NCI-H774 (cell line): ENCODE data around the gene SS18.
"Not testable (repeated sequence)": the region's sequence is repeated elsewhere in the genome, so short reads cannot be mapped to it uniquely, and the experiment has no call there.

Experiments
- DNase-seq: peaks from one replicate; lab custom pipeline; 2025; lab: John Stamatoyannopoulos, UW

SS18 gene

DNA sequence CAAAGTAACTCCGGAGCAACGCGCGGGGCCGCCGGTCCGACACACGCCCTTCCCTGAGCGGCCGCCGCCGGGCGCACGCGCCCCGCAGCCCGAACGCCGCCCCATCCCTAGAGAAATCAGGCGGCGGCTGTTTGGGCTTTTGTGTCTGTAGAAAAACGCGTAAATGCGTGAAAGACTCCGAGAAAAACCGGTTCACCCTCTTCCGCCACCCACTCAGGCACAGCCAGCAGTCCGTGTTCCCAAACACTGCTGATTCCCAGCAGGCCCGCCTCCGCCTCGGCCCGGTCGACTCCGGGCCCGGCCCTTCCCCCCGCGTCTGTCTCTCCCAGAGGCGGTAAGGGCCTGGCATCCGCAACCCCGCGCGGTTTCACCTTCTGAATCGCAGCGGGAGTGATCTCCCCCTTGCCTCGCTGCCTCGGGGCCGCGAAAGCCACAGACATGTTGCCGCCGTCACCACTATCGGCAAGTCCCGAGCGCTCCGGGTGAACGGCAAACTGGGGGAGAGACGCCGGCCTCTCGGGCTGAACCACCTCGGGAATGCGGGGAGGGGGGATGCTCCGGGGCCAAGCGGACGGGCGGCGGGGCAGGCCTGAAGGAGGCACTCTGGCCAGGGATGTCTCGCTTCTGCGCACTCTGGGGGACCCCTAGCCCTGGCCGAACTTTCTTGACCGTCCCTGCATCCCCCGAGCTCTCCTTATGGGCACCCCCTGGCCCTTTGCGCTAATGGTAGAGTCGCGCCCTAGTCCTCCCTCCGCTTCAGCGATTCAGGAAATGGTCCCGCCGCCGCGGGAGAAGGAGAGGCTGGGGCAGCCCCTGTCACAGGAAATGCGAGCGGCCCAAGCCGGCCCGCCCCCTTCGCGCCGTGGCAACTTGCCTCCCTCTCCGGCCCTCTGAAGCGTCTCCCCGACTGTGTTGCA, at the start of gene SS18:
TSS of gene SS18 (minus strand) at position 484 of the 917 bp plus-strand sequence. CDS start at position 440, 44 bp downstream.
- peak; percentile 84 for DNase-seq

DNA sequence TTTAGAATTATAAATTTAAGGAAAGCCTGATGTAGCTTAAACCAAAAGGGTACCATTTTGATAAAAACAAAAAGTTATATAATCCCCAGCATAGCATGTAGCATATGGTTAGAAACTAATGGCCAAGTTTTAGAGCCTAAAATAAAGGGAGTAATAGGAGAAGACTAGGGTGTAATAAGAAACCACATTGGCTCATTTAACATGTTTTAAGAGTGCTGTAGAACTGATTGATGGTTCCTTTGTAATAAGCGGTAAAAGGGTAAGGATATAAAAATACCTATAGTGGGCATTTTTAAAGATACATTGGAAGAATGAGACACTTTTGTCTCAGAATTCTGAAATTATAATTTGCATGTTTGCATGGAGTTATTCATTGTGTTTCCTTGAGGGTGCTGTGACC, 45.1 kb upstream of the SS18 start:
- no peak for DNase-seq

DNA sequence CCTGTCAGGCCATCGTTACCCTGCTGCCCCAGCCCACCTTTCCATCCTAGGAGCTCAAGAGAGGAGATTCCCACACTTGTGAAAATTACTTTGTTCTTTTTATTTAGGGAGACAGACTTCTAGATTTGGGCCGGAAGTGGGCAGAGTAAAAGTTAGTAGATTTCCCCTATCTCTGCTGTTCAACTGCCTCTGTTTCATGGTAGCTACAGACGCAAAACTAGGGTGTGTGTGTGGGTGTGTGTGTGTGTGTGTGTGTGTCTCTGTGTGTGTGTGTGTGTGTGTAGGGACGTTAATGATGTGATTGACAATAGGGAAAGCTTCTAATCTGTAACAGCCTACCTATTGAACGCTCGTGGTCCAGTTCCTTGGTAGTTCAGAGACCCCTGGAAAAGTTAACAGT, 43.7 kb upstream of the SS18 start:
- no peak for DNase-seq

DNA sequence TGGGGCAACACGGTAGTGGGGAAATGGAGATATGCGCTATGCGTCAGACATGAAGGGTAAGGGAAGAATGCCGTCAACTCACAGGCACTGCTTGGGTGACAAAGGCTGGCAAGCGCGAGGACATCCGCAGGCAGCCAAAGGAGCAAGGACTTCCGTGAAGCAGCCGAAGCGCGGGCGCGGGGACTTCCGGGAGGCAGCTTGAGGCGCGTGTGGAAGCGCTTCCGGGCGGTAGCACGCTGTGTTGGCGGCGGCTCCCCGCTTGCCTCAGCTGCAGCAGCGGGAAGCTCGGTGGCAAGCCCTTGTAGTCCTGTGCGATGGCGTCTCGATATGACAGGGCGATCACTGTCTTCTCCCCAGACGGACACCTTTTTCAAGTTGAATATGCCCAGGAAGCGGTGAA, 43.2 kb upstream of the SS18 start, which contains the start of gene PSMA8:
TSS of gene PSMA8 (plus strand) at position 218 of the 400 bp plus-strand sequence. CDS start at position 315, 97 bp downstream.
- no peak for DNase-seq

- DNase-seq: not testable (repeated sequence)
Observed at GRCh38 chr18:26128192-26128591, 37.8 kb upstream of the SS18 start.

DNA sequence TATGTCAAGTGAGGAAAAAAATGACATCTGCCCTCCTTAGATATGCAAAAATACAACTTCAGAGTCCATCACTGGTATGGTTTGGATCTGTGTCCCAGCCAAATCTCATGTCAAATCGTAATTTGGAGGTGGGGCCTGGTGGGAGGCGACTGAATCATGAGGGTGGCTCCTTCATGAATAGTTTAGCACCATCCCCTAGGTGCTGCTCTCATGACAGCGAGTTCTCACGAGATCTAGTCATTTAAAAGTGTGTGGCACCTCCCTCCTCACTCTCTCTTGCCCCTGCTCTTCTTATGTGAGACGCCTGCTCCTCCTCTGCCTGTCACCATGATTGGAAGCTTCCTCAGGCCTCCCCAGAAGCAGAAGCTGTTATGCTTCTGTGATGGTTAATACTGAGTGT, 37.4 kb upstream of the SS18 start:
- no peak for DNase-seq

GRCh38 chr18:26121994-26122393, 31.6 kb upstream of the SS18 start:
- DNase-seq: not testable (repeated sequence)

DNA sequence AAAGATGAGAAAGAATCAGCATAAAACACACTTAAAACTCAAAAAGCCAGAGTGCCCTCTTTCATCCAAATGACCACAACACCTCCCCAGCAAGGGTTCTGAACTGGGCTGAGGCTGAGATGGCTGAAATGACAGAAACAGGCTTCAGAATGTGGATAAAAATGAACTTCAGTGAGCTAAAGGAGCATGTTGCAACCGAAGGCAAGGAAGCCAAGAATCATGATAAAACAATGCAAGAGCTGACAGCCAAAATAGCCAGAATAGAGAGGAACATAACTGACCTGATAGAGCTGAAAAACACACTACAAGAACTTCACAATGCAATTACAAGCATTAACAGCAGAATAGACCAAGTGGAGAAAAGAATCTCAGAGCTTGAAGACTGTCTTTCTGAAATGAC, 31.1 kb upstream of the SS18 start:
- DNase-seq: no peak

DNA sequence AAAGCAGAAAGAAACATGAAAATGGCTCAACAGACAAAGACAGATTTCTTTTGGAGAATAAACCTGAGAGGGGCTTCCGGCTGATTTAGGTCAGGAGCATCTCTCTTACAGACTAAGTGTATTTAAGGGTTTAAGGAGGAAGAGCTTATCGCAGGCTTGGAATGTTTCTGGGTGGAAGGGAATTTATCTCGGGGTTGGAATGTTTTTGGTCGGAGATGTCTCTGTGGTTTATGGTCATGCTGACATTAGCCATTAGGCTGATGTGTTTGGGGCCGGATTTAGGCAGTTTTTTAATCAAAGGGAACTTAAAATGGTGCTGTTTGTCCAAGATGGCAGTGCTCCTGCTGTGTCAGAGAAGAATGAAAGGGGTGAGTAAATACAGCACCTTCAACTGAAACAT, 28.8 kb upstream of the SS18 start:
- no peak for DNase-seq

GRCh38 chr18:26104035-26104434, 13.6 kb upstream of the SS18 start:
- no peak for DNase-seq

GRCh38 chr18:26103579-26103978, 13.2 kb upstream of the SS18 start:
- no peak for DNase-seq

- DNase-seq: no peak
Observed at GRCh38 chr18:26097563-26097962, 7.2 kb upstream of the SS18 start.

GRCh38 chr18:26096852-26097251, 6.4 kb upstream of the SS18 start:
- no peak for DNase-seq

DNA sequence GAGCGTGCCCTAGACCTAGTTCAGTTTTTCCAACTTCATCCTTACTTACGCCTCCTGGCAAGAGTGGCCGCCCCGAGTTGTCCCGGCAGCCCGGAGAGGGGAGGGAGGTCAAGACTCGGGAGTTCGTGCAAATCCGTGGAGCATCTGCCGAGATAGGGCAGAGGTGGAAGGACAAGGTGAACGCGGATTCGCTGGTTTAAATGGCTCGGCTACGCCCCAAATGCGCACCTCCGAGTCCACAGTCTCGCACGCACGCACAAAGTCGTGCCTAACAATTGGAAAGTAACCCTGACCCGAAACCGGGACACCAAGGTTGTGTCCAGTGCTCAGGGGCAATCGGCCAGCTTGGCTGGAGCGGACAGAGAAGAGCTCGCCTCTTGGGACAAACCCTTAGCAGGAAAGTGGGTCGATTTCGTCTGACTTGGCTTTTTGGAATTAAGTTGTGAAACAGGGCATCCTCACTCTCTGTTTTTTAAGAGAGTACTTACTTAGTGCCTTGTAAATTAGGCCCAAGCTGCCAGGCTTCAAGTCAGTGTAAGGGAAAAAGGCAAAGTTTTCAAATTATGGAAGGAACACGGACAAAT, 726 bp upstream of the SS18 start:
- peak; percentile 64 for DNase-seq

DNA sequence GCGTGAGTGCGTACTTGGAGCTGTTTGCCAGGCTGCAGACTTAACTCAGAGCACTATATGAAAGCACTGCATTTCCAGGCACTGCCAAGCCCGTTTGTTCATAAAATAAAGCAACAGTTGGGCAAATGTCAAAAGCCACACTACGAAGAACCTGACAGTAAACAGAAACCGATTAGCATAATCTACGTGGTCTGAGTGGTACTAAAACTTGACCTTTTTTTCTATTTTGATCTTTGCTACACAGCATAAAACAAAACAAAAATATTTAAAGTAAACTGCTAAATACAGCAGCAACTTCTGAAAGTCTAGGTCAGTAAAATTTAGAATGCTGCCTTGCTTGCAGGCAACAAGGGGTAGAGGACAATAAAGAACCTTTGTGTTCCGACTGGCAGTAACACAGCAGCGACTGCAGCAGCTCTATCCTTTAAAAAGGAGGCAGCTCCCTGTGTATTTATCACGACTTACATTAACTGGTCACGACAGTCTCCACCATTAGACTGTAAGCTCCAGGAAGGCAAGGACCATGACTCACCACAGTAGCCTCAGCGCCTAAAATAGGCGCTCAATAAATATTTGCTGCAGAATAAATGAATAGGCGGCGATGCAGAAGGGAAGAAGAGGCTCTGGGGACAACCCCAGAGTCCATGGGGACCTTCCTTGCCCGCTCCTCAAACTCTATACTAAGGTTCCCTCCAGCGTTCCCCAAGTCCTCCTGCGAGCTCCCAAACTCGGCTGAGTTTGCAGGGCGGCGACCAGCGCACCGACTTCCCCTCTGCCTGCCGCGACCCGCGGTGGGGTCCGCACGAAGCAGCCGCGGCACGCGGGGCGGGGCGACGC, 902 bp downstream of the SS18 start:
- DNase-seq: no peak

GRCh38 chr18:26088487-26088886, 1.9 kb downstream of the SS18 start:
- no peak for DNase-seq

GRCh38 chr18:26086959-26087358, 3.5 kb downstream of the SS18 start:
- DNase-seq: no peak

- no peak for DNase-seq
Observed at GRCh38 chr18:26085056-26085455, 5.4 kb downstream of the SS18 start.

GRCh38 chr18:26083099-26083498, 7.3 kb downstream of the SS18 start:
- no peak for DNase-seq

DNA sequence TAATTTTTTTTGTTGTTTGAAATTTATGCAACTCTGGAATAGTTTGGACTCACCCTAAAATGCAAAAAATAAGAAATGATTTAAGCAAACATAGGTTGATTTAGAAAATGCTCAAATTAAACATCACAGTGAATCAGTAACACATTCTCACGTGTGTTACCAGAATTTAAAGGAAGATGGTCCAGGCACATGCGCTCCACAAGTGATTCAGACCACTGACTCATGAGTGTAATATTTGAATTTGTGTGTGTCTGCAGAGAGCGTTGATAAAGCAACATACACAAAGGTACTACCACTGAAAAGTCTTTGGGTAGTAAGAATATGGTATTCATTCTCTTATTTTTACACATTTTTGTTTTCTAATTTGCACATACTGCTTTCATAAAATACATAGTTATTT, 7.9 kb downstream of the SS18 start:
- DNase-seq: no peak

GRCh38 chr18:26074246-26074645, 16.2 kb downstream of the SS18 start:
- no peak for DNase-seq

DNA sequence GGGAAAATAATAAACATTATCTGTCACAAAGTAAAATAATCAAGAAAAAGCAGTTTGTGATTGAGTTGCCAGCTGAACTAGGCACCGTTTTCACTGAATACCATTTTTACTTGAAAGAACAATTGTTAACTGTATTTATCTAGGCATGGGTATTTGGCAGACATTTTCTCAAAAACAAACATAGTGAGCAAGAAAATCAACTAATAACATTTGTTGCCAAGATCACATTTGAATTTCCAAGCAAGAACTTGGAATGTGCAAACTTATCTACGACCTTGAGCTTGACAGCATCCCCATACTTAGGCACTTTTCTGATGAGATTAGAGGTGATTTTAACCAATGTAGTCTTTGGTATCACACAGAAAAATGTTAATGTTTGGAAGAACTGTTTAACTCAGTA, 16.7 kb downstream of the SS18 start:
- DNase-seq: no peak

GRCh38 chr18:26071725-26072124, 18.7 kb downstream of the SS18 start:
- no peak for DNase-seq
